ENCODE data around the gene CHRM5.

The CHRM5 gene

DNA sequence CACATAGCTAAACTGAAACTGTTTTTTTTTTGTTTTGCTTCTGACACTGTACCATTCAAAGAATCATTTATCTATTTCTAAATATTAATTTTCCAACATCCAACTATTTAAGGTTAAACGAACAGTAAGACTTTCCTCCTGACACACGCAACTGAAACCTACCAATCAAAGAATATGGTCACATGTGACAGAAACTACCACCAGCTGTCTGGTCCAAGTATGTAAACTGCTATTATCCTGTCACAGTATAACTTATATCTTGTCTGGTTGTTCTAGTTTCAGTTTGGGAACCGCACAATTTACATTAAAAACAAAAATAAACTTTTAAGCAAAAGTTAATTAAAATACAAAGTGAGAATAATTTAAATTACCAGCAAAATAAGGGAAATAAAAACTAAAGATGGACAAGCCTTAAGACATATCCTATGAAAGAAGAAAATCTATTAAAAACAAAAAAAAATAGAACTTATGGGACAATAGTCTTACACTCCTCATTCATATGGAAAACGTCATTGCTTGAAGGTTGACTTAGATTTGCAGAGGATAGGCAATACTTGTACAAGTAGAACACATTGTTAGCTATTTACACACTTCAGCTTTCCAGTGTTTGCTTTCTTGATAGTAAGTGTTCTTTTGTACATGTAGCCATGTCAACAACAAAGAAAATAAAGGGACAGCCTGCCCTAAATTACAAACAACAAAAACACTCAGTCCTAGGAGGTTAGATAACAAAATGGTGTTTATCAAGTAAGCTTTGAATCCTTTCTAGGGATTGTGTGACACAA is 26.8 kb upstream of the CHRM5 start:
- peak overlapping the region; percentile 37 for H3K4me3 ChIP-seq (ENCODE audit: low read length)
- 0 out of 2 replicates have a peak overlapping the region, but pooled peaks have one; percentile 1 for H2AFZ ChIP-seq (ENCODE audit: low read length)
- DNase-seq: peak; percentile 88
- H4K20me1 ChIP-seq (ENCODE audit: insufficient read depth, low read length): no peaks in the 10 kb centered on the region
- no peak for TF ChIP-seq EZH2phosphoT487 (IDR thresholded peaks at IDR 0.05; ENCODE audit: low read length)
- TF ChIP-seq, protein P1, sequence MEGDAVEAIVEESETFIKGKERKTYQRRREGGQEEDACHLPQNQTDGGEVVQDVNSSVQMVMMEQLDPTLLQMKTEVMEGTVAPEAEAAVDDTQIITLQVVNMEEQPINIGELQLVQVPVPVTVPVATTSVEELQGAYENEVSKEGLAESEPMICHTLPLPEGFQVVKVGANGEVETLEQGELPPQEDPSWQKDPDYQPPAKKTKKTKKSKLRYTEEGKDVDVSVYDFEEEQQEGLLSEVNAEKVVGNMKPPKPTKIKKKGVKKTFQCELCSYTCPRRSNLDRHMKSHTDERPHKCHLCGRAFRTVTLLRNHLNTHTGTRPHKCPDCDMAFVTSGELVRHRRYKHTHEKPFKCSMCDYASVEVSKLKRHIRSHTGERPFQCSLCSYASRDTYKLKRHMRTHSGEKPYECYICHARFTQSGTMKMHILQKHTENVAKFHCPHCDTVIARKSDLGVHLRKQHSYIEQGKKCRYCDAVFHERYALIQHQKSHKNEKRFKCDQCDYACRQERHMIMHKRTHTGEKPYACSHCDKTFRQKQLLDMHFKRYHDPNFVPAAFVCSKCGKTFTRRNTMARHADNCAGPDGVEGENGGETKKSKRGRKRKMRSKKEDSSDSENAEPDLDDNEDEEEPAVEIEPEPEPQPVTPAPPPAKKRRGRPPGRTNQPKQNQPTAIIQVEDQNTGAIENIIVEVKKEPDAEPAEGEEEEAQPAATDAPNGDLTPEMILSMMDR (IDR thresholded peaks at IDR 0.05; ENCODE audit: low read length): no peak
- no peak for TF ChIP-seq EZH2 (optimal IDR thresholded peaks at IDR 0.05; ENCODE audit: low read depth, low read length)
- H3K9me3 ChIP-seq (replicated peaks; ENCODE audit: insufficient read depth, low read length): no peaks in the 10 kb centered on the region
- no peaks in the 10 kb centered on the region for H3K36me3 ChIP-seq (replicated peaks; ENCODE audit: insufficient read depth, low read length)
- H3F3A ChIP-seq (ENCODE audit: insufficient read depth, low read length): peaks cover 8% of the 10 kb centered on the region; the same call in 1 of the 2 replicates
- H3K27ac ChIP-seq (ENCODE audit: low read length): peak overlapping the region; percentile 83
- H3K4me1 ChIP-seq (ENCODE audit: low read length): peaks cover 12% of the 10 kb centered on the region
- no peaks in the 10 kb centered on the region for H3K9me2 ChIP-seq (replicated peaks; ENCODE audit: insufficient read depth, low read length)
- no peaks in the 10 kb centered on the region for H3K27me3 ChIP-seq (replicated peaks; ENCODE audit: insufficient read depth, low read length)
- H3K9ac ChIP-seq (ENCODE audit: low read length): peak overlapping the region; percentile 51
- peaks cover 32% of the 10 kb centered on the region for H3K79me2 ChIP-seq (ENCODE audit: low read length)
- peak overlapping the region; percentile 88 for H3K4me2 ChIP-seq (ENCODE audit: low read depth, low read length)

DNA sequence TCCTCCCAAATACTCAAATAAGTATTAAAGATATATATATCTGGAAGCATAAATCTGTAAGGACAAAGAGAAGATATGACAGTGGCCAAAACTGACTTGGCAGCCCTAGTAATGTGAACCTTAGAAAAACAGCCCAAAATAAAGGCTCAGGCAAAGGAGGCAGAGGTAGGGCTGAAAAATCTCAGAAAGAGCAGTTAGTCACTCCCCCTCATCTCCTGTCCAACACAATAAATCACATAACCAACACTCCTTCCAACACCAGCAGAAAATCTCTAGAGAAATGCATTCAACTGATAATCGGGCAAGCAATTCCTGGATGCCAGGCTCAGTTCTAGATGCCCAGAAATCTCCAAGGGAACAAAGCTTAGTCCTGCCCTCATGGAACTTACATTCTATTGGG is 22.1 kb upstream of the CHRM5 start:
- Histone ChIP-seq H3K4me1 (ENCODE audit: low read length) (peaks cover 7% of the 10 kb centered on the region), H3K9me2 (replicated peaks; ENCODE audit: insufficient read depth, low read length) (no peaks in the 10 kb centered on the region), H3K4me3 (ENCODE audit: low read length) (no peak overlapping the region), H3K27me3 (replicated peaks; ENCODE audit: insufficient read depth, low read length) (no peaks in the 10 kb centered on the region), H4K20me1 (ENCODE audit: insufficient read depth, low read length) (no peaks in the 10 kb centered on the region), H3K4me2 (ENCODE audit: low read depth, low read length) (no peak overlapping the region), H2AFZ (ENCODE audit: low read length) (no peak overlapping the region), H3K9me3 (replicated peaks; ENCODE audit: insufficient read depth, low read length) (no peaks in the 10 kb centered on the region), H3F3A (ENCODE audit: insufficient read depth, low read length) (peaks cover 8% of the 10 kb centered on the region; the same call in 1 of the 2 replicates), H3K27ac (ENCODE audit: low read length) (no peak overlapping the region), H3K9ac (ENCODE audit: low read length) (no peak overlapping the region), H3K36me3 (replicated peaks; ENCODE audit: insufficient read depth, low read length) (no peaks in the 10 kb centered on the region), H3K79me2 (ENCODE audit: low read length) (peaks cover 7% of the 10 kb centered on the region)
- no peak for TF ChIP-seq EZH2phosphoT487 (IDR thresholded peaks at IDR 0.05; ENCODE audit: low read length)
- no peak for TF ChIP-seq EZH2 (optimal IDR thresholded peaks at IDR 0.05; ENCODE audit: low read depth, low read length)
- TF ChIP-seq, protein P1 (IDR thresholded peaks at IDR 0.05; ENCODE audit: low read length): no peak
- DNase-seq: no peak

DNA sequence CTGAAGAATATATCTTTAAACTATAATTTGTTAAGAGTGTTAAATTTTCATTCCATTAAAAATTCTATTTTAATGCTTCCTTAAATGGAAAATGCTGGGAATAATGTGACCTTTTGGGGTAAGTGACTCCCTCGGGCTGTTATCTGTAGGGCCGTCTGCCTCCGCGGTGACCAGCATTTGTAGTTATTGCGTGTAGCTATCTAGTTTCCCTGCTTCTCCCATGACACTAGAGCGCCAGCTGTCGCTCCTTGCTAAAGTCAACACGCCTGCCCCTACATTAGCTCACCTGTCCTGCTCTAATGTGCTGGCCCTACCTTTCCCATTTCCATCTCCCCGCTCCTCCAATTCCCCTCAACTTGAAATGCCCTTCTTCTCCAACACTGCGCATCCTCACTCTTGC is 12.4 kb upstream of the CHRM5 start:
- Histone ChIP-seq H3K9ac (ENCODE audit: low read length) (no peak overlapping the region), H4K20me1 (ENCODE audit: insufficient read depth, low read length) (no peaks in the 10 kb centered on the region), H3K79me2 (ENCODE audit: low read length) (0 out of 2 replicates have a peak, but pooled peaks cover 4% of the 10 kb centered on the region), H3K9me3 (replicated peaks; ENCODE audit: insufficient read depth, low read length) (no peaks in the 10 kb centered on the region), H3K4me2 (ENCODE audit: low read depth, low read length) (no peak overlapping the region), H3K4me1 (ENCODE audit: low read length) (no peaks in the 10 kb centered on the region), H3K27me3 (replicated peaks; ENCODE audit: insufficient read depth, low read length) (no peaks in the 10 kb centered on the region), H3K36me3 (replicated peaks; ENCODE audit: insufficient read depth, low read length) (no peaks in the 10 kb centered on the region), H3F3A (ENCODE audit: insufficient read depth, low read length) (no peaks in the 10 kb centered on the region), H3K4me3 (ENCODE audit: low read length) (no peak overlapping the region), H3K27ac (ENCODE audit: low read length) (no peak overlapping the region), H2AFZ (ENCODE audit: low read length) (no peak overlapping the region), H3K9me2 (replicated peaks; ENCODE audit: insufficient read depth, low read length) (no peaks in the 10 kb centered on the region)
- TF ChIP-seq EZH2 (optimal IDR thresholded peaks at IDR 0.05; ENCODE audit: low read depth, low read length): no peak
- TF ChIP-seq, protein P1 (IDR thresholded peaks at IDR 0.05; ENCODE audit: low read length): no peak
- no peak for TF ChIP-seq EZH2phosphoT487 (IDR thresholded peaks at IDR 0.05; ENCODE audit: low read length)
- no peak for DNase-seq

Data from MM.1S (cell line).